A549 (cell line): ENCODE measurements around the gene CRADD.

ENCODE experiments used
- CEBPB ChIP-seq, 2 experiments: fragments of >200 bp in 1 of 2; sonication (Bioruptor Twin) in 1 of 2; formaldehyde crosslinking in 1 of 2; IDR thresholded peaks; 2 replicates each; pipeline ENCODE4 v1.6.1; 2012 to 2016
- ESRRA ChIP-seq: fragments of 150-350 bp; IDR thresholded peaks from 2 replicates; pipeline ENCODE4 v1.6.1; 2014; ENCODE audit warnings: mild to moderate bottlenecking, low read length, borderline replicate concordance
- KDM1A ChIP-seq: fragments of 200-600 bp; sonication (generic); IDR thresholded peaks from 2 replicates; pipeline ENCODE4 v1.6.1; 2016; ENCODE audit warnings: low read depth, mild to moderate bottlenecking
- MAFK ChIP-seq: fragments of 450-650 bp; IDR thresholded peaks from 2 replicates; pipeline ENCODE4 v1.6.1; 2014; ENCODE audit not compliant: partially characterized antibody
- MAZ ChIP-seq: fragments of 150-350 bp; IDR thresholded peaks from 2 replicates; pipeline ENCODE4 v1.6.1; 2014; ENCODE audit warnings: antibody characterized with exemption, low read depth, low read length, borderline replicate concordance
- POLR2A ChIP-seq: IDR thresholded peaks from 2 replicates; pipeline ENCODE4 v1.6.1; 2012; ENCODE audit warnings: mild to moderate bottlenecking, low read length
- RAD21 ChIP-seq, 2 experiments: fragments of >200 bp in 1 of 2; sonication (Bioruptor Twin) in 1 of 2; formaldehyde crosslinking in 1 of 2; IDR thresholded peaks in 1 of 2; conservative IDR thresholded peaks in 1 of 2; 2 replicates in 1 of 2; 3 replicates in 1 of 2; pipeline ENCODE4 v1.6.1; 2012 to 2018; ENCODE audit warnings: inconsistent platforms in 1 of 2
- RARB ChIP-seq: fragments of 250-450 bp; sonication (Bioruptor Pico); IDR thresholded peaks from 2 replicates; pipeline ENCODE4 v1.8.0; 2021; ENCODE audit warnings: mild to moderate bottlenecking, moderate library complexity
- RFX5 ChIP-seq: fragments of 450-650 bp; IDR thresholded peaks from 2 replicates; pipeline ENCODE4 v1.7.1; 2014; ENCODE audit warnings: antibody characterized with exemption, mild to moderate bottlenecking, moderate library complexity
- RNF2 ChIP-seq: fragments of 200-600 bp; sonication (generic); IDR thresholded peaks from 2 replicates; pipeline ENCODE4 v1.6.1; 2016; ENCODE audit warnings: low read depth, mild to moderate bottlenecking, antibody characterized with exemption, moderate library complexity, borderline replicate concordance
- TF ChIP-seq, protein P1 (sequence below): fragments of >200 bp; sonication (Bioruptor Twin); formaldehyde crosslinking; IDR thresholded peaks from 3 replicates; pipeline ENCODE4 v1.5.1; 2016
- TF ChIP-seq, protein P2 (sequence below): fragments of 200-600 bp; sonication (generic); IDR thresholded peaks from 2 replicates; pipeline ENCODE4 v1.6.1; 2016; ENCODE audit warnings: antibody characterized with exemption, mild to moderate bottlenecking, moderate library complexity
- TF ChIP-seq, protein P3 (sequence below): IDR thresholded peaks from 2 replicates; pipeline ENCODE4 v1.6.1; 2012

DNA sequence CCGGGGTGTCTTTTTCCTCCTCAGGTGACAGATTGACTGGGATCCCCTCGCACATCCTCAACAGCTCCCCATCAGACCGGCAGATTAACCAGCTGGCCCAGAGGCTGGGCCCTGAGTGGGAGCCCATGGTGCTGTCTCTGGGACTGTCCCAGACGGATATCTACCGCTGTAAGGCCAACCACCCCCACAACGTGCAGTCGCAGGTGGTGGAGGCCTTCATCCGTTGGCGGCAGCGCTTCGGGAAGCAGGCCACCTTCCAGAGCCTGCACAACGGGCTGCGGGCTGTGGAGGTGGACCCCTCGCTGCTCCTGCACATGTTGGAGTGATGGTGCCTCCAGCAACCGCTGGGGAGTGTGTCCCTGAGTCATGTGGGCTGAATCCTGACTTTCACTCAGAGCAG lies 172.8 kb downstream of the CRADD start:
- TF ChIP-seq CEBPB (IDR thresholded peaks at IDR 0.05), result no peak
- TF ChIP-seq, protein P1, sequence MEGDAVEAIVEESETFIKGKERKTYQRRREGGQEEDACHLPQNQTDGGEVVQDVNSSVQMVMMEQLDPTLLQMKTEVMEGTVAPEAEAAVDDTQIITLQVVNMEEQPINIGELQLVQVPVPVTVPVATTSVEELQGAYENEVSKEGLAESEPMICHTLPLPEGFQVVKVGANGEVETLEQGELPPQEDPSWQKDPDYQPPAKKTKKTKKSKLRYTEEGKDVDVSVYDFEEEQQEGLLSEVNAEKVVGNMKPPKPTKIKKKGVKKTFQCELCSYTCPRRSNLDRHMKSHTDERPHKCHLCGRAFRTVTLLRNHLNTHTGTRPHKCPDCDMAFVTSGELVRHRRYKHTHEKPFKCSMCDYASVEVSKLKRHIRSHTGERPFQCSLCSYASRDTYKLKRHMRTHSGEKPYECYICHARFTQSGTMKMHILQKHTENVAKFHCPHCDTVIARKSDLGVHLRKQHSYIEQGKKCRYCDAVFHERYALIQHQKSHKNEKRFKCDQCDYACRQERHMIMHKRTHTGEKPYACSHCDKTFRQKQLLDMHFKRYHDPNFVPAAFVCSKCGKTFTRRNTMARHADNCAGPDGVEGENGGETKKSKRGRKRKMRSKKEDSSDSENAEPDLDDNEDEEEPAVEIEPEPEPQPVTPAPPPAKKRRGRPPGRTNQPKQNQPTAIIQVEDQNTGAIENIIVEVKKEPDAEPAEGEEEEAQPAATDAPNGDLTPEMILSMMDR, result no peak
- no peak for TF ChIP-seq MAZ
- no peak for TF ChIP-seq POLR2A
- TF ChIP-seq, protein P2, sequence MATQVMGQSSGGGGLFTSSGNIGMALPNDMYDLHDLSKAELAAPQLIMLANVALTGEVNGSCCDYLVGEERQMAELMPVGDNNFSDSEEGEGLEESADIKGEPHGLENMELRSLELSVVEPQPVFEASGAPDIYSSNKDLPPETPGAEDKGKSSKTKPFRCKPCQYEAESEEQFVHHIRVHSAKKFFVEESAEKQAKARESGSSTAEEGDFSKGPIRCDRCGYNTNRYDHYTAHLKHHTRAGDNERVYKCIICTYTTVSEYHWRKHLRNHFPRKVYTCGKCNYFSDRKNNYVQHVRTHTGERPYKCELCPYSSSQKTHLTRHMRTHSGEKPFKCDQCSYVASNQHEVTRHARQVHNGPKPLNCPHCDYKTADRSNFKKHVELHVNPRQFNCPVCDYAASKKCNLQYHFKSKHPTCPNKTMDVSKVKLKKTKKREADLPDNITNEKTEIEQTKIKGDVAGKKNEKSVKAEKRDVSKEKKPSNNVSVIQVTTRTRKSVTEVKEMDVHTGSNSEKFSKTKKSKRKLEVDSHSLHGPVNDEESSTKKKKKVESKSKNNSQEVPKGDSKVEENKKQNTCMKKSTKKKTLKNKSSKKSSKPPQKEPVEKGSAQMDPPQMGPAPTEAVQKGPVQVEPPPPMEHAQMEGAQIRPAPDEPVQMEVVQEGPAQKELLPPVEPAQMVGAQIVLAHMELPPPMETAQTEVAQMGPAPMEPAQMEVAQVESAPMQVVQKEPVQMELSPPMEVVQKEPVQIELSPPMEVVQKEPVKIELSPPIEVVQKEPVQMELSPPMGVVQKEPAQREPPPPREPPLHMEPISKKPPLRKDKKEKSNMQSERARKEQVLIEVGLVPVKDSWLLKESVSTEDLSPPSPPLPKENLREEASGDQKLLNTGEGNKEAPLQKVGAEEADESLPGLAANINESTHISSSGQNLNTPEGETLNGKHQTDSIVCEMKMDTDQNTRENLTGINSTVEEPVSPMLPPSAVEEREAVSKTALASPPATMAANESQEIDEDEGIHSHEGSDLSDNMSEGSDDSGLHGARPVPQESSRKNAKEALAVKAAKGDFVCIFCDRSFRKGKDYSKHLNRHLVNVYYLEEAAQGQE, result no peak
- TF ChIP-seq RFX5, result no peak
- no peak for TF ChIP-seq RAD21 (conservative IDR thresholded peaks at IDR 0.05 in 1 of 2, IDR thresholded peaks at IDR 0.05 in 1 of 2)
- no peak for TF ChIP-seq RARB
- TF ChIP-seq, protein P3, sequence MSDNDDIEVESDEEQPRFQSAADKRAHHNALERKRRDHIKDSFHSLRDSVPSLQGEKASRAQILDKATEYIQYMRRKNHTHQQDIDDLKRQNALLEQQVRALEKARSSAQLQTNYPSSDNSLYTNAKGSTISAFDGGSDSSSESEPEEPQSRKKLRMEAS, result no peak
- no peak for TF ChIP-seq ESRRA
- no peak for TF ChIP-seq KDM1A
- TF ChIP-seq MAFK, result no peak
- TF ChIP-seq RNF2, result no peak
